Dermis blood vessel endothelial cell (primary cell): Measurements from ENCODE around the gene IL12A. TPM values are rescaled to one million over a fixed set of nuclear protein-coding genes. Genes with fewer than 3 reads are reported as not detected.
A peak's percentile ranks its signal among the peaks of the same experiment; 100 is the strongest.

Experiments used
- DNase-seq: peaks from one replicate; pipeline ENCODE4 v3.0.0; 2010
- total RNA-seq: library from RNA; depleted of rRNA; stranded (reverse); fragments of >200 nt; gene quantifications from 2 replicates; pipeline ENCODE4 v1.2.3, GENCODE V29; 2014

Gene IL12A
- total RNA-seq, 1 donor from 2014 or later = 0.68 TPM

DNA sequence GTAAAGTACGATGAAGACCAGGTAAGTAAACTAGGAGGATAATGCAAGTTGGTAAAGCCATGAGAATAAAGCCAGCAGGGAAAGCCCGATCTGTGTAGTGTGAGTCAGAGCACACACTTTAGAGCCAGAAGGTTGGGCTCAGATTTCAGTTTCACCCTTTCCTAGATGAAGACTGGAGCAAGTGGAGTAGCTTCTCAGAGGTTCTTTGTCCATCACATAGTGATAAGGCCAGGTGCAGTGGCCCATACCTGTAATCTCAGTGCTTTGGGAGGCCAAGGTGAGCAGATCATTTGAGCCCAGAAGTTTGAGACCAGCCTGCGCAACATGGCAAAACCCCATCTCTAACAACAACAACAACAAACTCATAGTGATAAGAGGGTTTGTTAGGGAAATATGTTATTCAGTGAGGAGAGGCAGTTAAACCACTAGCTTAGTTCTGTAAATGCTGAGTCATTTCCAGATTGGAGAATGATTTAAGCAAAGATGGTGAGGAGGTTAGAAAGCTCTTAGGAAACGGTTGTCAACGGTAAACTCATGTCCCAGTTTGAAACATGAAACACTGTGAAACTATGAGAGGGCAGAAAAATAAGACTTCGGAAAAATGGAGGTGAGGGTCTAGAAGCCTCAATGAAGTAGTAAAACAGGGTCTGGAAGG lies 39.0 kb downstream of the IL12A start:
- peak; percentile 30 for DNase-seq

DNA sequence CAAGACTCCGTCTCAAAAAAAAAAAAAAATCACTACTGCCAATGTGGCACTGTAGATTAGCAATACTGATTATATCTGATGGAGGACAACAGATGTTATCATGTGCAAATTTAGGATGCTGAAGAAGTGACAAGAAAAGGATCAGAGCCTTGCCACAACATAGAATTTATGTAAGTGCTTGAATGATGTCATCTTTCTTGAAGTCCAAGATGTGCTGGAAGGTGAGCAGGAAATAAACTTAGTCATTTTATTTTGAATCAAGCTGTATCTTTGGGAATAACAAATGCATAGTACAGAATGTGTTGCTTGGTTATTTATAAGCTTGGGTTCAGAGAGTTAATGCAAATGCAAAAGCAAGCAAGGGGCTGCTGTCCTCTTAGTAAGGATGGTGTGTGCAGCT lies 47.1 kb downstream of the IL12A start:
- DNase-seq = no peak

DNA sequence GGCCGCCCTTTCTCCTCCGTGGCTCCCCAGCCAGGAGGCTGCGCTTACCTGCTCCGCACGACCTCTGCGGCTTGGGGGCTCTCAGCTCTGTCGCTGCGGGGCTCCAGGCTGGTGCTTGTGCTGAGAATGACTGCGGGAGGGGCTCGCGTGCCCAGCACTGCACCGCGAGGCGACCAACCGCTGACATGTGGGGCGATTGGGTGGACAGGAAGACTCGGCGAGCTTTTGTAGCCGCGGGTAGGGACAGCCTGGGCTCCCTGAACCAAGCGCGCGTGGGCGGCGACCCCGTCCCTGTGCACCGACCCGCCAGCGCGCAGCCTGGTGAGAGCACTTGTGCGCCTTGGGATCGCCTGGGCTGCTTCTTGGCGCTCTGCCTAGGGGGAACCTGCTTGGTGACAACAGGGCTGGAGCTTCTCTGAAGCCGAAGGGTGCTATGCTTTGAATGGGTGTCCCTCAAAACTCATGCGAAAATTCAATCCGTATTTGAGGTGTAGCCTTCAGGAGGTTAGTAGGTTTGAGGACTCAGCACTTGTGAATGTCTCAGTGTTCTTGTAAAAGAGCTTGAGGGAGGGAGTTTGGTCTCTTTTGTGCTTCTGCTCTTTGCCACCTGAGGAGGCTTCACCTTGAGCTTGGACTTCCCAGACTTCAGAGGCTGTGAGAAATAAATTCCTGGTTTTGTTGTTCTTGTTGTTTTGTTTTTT lies 50.4 kb downstream of the IL12A start:
- DNase-seq = peak; percentile 23

DNA sequence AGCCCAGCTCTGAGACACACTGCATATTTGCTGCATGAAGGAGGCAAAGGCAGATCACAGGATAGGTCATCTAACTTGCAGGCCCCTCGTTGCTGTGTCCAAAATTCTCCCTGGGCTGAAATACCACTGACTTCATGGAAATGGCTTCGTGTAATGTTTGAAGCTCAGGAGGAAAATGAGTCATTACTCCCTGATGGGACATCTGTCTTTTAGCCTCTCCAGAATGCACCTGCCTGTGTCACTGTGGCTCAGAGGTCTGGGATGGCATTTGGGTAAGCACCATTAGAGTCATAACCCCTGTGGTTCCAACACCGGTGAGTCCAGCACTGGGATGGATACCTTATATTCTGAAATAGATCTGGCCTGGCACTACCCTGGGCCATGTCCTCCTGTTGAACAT lies 51.5 kb downstream of the IL12A start:
- DNase-seq = peak; percentile 11

DNA sequence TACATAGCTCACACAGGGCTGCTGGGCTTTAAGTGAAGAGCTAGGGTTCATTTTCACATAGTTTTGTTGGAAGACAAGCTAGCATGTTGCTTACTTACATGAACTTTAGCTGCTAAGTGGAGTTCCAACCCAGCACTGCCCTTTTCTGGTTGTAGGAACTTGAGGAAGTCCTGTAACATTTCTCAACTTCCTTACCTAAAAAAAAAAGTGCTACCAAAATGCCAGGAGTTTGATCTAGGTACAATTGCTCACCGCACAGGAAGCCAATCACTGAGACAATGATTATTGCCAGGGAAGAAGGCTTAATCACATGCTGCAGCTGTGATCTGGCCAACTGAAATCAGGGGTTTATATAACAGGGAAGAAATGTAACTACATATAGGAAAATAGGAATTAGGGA lies 52.8 kb downstream of the IL12A start:
- peak; percentile 67 for DNase-seq

DNA sequence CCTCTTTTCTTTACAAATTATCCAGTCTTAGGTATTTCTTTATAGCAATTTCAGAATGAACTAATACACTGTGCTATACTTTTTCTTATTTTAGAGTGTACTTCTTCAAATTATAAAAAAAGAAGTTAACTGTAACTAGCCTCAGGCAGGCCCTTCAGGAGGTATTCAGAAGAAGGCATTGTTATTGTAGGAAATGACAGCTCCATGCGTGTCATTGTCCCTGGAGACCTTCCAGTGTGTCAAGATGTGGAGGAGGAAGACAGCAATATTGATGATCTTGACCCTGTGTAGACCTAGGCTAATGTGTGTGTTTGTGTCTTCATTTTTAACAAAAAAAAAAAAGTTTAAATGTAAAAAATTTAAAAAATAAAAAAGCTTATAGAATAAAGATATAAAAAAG lies 55.5 kb downstream of the IL12A start:
- peak; percentile 27 for DNase-seq

Other genes with a start within 250 kb of the IL12A start
- 13.4 and 27.7 TPM in 2 replicates for gene SCHIP1, start 149.0 kb upstream of the IL12A start, total RNA-seq
- gene C3orf80, start 236.6 kb downstream of the IL12A start, total RNA-seq = not detected in 2 replicates